Central memory CD8-positive, alpha-beta T cell (primary cell): ENCODE data around the gene ANLN.
"Not testable (repeated sequence)": the region's sequence is repeated elsewhere in the genome, so short reads cannot be mapped to it uniquely, and the experiment has no call there.

Experiments used
- ATAC-seq: fragments of 150-1000 bp; cut with Tn5 transposase; replicated peaks from 2 replicates; pipeline ENCODE4 v1.10.0; 2022; ENCODE audit warnings: mild to moderate bottlenecking, moderate FRiP score, moderate number of reproducible peaks; ENCODE audit not compliant: poor library complexity, severe bottlenecking; ENCODE audit errors: extremely low read depth
- DNase-seq, 2 donors: peaks; one replicate each; pipeline ENCODE4 v3.0.0; 2021; ENCODE audit warnings: low spot score in 2 of 2
- H3K27ac Mint-ChIP-seq: one replicate; pipeline ENCODE4 v1.8.0; 2022; ENCODE audit warnings: low read depth, mild to moderate bottlenecking, moderate library complexity, mixed read lengths
- H3K27me3 Mint-ChIP-seq: one replicate; pipeline ENCODE4 v1.8.0; 2022; ENCODE audit warnings: mixed read lengths
- H3K36me3 Mint-ChIP-seq: one replicate; pipeline ENCODE4 v1.8.0; 2022; ENCODE audit warnings: mild to moderate bottlenecking, moderate library complexity, mixed read lengths; ENCODE audit not compliant: insufficient read depth
- H3K4me1 Mint-ChIP-seq: one replicate; pipeline ENCODE4 v1.8.0; 2022; ENCODE audit warnings: mixed read lengths
- H3K4me3 Mint-ChIP-seq: one replicate; pipeline ENCODE4 v1.8.0; 2022; ENCODE audit warnings: mild to moderate bottlenecking, moderate library complexity, mixed read lengths
- H3K9me3 Mint-ChIP-seq: one replicate; pipeline ENCODE4 v1.8.0; 2022; ENCODE audit warnings: mixed read lengths

Gene ANLN

DNA sequence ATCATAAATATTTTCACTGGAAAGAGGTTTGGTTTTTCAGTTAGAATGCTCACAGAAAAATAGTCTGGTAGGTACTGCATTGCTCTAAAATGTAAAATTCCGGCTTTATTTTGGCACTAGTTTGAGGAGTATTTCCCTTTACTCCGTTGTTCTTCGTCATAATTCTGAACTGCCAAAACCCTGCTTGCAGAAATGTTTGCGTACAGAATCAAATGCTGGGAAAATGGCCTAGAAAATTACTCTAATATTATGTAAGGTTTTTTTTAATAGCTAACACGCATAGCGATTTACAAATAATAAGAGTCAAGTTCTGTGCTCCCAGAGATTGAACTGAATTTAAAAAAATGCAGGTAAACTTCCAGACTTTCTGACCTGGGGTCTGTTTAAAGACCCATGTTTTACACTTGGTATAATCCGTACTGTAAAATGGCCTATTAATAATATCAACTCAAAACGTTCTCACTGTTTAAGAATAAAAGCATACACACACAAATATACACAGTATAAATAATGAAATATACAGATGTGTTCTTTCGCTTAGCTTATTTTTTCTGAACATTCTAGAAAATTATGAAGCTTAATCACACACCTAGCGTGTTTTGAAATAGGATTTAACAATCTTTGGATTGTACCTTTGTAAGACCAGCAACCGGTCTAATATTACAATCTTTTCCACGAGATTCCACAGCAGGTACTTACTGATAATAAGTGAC, 23.5 kb upstream of the ANLN start:
- peaks cover 6% of the 10 kb centered on the region for H3K36me3 Mint-ChIP-seq
- ATAC-seq, result no peak
- H3K9me3 Mint-ChIP-seq, result no peaks in the 10 kb centered on the region
- H3K27ac Mint-ChIP-seq, result no peak overlapping the region
- no peak for DNase-seq
- no peaks in the 10 kb centered on the region for H3K4me1 Mint-ChIP-seq
- peak overlapping the region; percentile 84 for H3K4me3 Mint-ChIP-seq
- H3K27me3 Mint-ChIP-seq, result peaks cover 2% of the 10 kb centered on the region

DNA sequence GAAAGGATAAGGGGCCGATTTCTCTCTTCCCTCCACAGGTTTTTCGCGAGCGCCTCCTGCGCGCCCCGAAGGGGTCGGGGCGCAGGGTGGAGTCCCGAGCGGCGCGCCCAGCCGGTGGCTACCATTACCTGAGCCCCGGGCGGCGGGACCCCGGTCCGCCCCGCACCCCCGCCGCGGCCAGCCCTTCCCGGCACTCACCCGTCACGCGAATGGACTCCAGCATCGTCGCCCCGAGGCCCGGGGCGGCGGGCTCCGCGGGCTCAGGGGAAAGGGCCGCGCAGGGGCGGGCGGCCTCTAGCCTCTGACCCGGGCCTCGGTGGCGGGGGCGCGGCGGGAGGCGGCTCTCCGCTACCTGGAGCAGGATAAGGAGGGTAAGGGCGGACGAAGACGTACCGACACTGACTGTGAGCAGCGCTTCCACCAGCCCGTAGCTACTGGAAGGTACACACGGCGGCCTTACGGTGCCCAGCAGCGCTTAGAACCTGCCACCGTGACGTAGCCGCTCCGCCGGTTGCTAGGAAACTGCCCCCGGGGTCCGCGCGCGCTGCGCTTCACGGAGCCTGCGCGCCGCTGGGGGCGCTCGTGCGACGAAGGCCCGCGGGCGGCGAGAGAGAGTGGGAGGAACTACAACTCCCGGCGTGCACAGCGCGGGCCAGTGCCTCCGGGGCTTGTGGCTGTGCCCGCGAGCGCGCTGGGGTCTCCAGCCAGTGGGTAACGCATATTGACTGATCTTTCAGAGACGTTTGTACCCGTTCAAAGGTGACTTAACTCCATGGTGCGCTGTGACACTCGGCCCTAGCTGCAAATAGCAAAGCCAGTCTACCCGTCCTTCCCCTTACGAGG, 22.7 kb upstream of the ANLN start:
- H3K27me3 Mint-ChIP-seq, result peaks cover 9% of the 10 kb centered on the region
- H3K36me3 Mint-ChIP-seq, result peaks cover 6% of the 10 kb centered on the region
- ATAC-seq, result peak; percentile 96
- H3K4me1 Mint-ChIP-seq, result no peaks in the 10 kb centered on the region
- H3K27ac Mint-ChIP-seq, result no peak overlapping the region
- H3K9me3 Mint-ChIP-seq, result no peaks in the 10 kb centered on the region
- peak overlapping the region; percentile 84 for H3K4me3 Mint-ChIP-seq
- DNase-seq, result peak; percentile 88 to 90

DNA sequence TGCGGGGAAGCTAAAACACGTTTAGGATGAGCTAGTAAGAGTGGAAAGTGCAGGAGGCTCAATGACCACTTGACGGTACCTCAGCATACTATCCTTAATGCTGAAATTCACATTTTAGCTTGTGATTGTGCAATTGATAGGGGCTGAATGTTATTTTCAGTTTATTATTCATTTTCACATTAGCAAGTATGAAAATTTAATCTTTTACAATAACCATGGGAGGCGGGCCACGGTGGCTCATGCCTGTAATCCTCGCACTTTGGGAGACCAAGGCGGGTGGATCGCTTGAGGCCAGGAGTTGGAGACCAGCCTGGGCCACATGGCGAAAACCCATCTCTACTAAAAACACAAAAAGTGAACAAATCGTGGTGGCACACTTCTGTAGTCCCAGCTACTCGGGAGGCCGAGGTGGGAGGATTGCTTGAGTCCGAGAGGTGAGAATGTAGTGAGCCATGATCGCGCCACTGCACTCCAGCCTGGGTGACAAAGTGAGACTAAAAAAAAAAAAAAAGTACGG, 22.0 kb upstream of the ANLN start:
- DNase-seq (no peak), ATAC-seq (peak; percentile 29)
- H3K27me3 Mint-ChIP-seq, result peaks cover 16% of the 10 kb centered on the region
- H3K9me3 Mint-ChIP-seq, result no peaks in the 10 kb centered on the region
- H3K4me1 Mint-ChIP-seq, result no peaks in the 10 kb centered on the region
- peaks cover 6% of the 10 kb centered on the region for H3K36me3 Mint-ChIP-seq
- H3K4me3 Mint-ChIP-seq, result peak overlapping the region; percentile 84
- no peak overlapping the region for H3K27ac Mint-ChIP-seq

DNA sequence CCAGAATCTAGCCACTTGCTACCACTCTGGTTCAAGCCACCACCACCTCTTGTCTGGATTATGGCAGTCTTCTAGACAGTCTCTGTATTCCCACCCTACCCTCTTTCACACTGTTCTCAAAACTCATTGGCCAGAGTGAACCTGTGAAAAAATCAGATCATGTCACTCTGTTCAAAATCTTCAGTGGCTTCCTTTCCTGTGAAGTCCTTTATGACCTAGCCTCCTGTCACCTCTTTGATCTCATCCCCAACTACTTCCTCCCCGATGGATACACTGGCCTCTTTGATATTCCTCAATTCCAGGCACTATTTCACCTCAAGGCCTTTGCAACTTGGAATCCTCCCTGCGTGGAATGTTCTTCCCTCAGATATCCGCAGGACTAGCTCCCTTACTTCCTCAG, 21.2 kb upstream of the ANLN start:
- Mint-ChIP-seq H3K27me3 (peaks cover 24% of the 10 kb centered on the region), H3K4me3 (peak overlapping the region; percentile 84), H3K27ac (no peak overlapping the region), H3K36me3 (peaks cover 6% of the 10 kb centered on the region), H3K4me1 (no peaks in the 10 kb centered on the region), H3K9me3 (no peaks in the 10 kb centered on the region)
- no peak for DNase-seq
- no peak for ATAC-seq

DNA sequence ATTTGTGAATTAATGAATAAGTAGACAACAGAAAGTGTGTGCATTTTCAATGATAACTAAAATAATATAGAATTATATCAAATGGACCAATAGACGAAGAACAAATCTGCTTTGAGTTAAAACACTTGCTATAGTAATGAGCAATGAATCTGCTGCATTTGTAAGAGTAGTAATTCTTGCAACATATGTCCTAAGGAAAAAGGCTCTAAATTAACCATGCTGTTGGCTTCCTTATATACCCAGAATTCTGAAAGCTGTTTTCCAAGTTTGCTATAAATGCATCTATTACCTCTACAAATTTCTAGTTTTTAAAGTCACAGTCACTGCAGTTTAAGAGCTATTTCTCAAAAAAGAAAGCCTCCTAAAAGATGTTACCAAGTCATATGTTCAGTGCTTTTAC, 20.5 kb upstream of the ANLN start:
- DNase-seq (no peak), ATAC-seq (no peak)
- H3K4me1 Mint-ChIP-seq, result no peaks in the 10 kb centered on the region
- H3K27ac Mint-ChIP-seq, result no peak overlapping the region
- no peaks in the 10 kb centered on the region for H3K9me3 Mint-ChIP-seq
- no peak overlapping the region for H3K4me3 Mint-ChIP-seq
- peaks cover 6% of the 10 kb centered on the region for H3K36me3 Mint-ChIP-seq
- peaks cover 26% of the 10 kb centered on the region for H3K27me3 Mint-ChIP-seq

DNA sequence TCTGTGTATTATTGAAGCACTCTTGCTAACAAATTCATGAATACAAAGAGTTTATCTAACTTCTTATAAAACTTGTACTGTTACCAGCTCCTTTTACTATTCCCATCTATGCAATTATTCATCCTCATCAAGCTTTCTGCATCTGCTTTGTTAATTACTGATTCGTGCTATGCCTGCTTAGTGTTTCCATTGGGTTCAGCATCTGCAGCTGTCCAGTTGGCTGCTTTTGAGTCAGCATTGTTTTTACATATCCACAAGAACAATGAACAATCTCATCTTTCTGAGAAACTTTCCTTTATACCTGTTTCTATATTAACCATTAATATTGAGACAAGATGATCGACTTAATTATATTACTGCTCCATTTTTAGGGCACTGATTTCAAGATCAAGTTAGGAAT, 19.6 kb upstream of the ANLN start:
- ATAC-seq, result no peak
- no peak for DNase-seq
- Mint-ChIP-seq H3K4me1 (no peaks in the 10 kb centered on the region), H3K4me3 (no peak overlapping the region), H3K9me3 (no peaks in the 10 kb centered on the region), H3K36me3 (peaks cover 6% of the 10 kb centered on the region), H3K27me3 (peaks cover 30% of the 10 kb centered on the region), H3K27ac (no peak overlapping the region)

DNA sequence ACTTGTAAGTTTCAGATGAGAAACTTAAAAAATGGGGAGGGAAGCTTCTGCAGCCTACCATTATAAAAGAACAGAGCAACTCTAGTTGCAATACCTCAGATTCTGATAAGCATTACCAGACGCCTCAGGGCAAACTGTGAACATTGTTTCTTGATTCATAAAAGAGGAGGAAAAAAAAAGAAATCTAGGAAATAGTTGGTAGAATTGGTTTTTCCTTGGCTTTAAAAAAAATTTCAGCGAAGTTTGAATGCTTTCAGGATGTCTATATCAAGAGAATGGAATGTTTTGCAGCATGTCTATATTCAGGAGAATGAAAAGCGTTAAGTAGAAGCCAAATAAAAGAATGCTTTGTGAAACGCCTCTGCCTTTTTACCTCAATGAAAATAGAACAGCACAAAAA, 17.5 kb upstream of the ANLN start:
- Mint-ChIP-seq H3K27me3 (peaks cover 48% of the 10 kb centered on the region), H3K9me3 (no peaks in the 10 kb centered on the region), H3K36me3 (peaks cover 3% of the 10 kb centered on the region), H3K27ac (no peak overlapping the region), H3K4me1 (no peaks in the 10 kb centered on the region), H3K4me3 (no peak overlapping the region)
- no peak for DNase-seq
- no peak for ATAC-seq

DNA sequence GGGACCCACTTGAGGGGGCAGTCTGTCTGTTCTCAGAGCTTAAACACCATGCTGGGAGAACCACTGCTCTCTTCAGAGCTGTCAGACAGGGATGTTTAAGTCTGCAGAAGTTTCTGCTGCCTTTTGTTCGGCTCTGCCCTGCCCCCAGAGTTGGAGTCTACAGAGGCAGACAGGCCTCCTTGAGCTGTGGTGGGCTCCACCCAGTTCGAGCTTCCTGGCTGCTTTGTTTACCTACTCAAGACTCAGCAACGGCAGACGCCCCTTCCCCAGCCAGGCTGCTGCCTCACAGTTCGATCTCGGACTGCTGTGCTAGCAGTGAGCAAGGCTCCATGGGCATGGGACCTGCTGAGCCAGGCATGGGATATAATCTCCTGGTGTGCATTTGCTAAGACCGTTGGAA, 11.1 kb upstream of the ANLN start:
- H3K4me3 Mint-ChIP-seq, DNase-seq, H3K27ac Mint-ChIP-seq, H3K9me3 Mint-ChIP-seq, H3K36me3 Mint-ChIP-seq, ATAC-seq, H3K4me1 Mint-ChIP-seq: not testable (repeated sequence)
- peaks cover 52% of the 10 kb centered on the region for H3K27me3 Mint-ChIP-seq

DNA sequence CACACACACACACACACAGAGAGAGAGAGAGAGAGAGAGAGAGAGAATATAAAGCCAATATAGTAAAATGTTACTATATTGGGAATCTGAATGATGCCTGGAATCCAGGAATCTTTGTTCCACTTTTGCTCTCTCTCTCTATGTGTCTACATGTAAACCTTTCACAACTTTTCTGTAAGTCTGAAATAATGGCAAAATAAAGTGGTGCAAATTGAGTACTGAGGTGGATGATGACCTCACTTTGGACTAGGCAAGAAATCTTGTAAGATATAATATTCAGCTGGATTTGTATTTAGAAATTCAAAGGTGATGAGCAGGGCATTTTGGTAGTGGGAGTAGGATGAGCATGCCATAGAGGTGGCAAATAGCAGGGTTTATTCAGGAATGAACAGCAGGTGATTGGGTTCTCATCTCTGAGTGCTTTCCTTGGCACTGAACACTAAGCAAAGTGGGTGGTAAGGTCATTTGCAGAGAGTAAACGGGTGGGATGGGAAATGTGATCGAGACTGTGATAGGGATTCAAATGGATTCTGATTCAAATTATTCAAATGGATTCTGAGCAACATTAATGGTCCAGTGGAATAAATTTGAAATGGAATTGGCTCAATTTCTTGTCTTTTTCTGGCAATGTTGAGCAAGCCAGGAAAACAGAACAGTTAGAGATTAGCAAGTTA, 9.7 kb upstream of the ANLN start:
- DNase-seq (no peak), ATAC-seq (no peak)
- H3K4me1 Mint-ChIP-seq, result peaks cover 6% of the 10 kb centered on the region
- H3K27me3 Mint-ChIP-seq, result peaks cover 48% of the 10 kb centered on the region
- no peak overlapping the region for H3K27ac Mint-ChIP-seq
- no peaks in the 10 kb centered on the region for H3K9me3 Mint-ChIP-seq
- H3K36me3 Mint-ChIP-seq, result no peaks in the 10 kb centered on the region
- no peak overlapping the region for H3K4me3 Mint-ChIP-seq

DNA sequence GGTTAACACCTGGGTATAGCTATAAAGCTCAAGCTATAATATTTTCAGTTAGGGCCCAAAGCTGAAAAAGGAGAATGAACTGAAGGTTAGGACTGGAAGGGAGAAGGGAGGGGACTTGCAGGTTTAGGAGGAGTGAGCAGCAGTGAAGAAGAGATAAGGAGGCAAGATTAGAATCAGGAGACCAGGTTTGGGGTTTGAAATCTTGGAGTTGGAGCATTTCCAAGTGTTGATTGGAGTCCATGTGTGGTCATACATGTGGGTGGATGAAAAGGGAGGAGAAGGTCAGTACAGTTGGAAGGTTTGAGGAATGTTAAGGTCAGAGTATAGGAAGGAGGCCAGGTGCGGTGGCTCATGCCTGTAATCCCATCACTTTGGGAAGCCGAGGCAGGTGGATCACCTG, 8.6 kb upstream of the ANLN start:
- Mint-ChIP-seq H3K9me3 (no peaks in the 10 kb centered on the region), H3K4me1 (peaks cover 6% of the 10 kb centered on the region), H3K36me3 (no peaks in the 10 kb centered on the region), H3K27ac (no peak overlapping the region), H3K27me3 (peaks cover 37% of the 10 kb centered on the region), H3K4me3 (no peak overlapping the region)
- DNase-seq (no peak), ATAC-seq (no peak)

DNA sequence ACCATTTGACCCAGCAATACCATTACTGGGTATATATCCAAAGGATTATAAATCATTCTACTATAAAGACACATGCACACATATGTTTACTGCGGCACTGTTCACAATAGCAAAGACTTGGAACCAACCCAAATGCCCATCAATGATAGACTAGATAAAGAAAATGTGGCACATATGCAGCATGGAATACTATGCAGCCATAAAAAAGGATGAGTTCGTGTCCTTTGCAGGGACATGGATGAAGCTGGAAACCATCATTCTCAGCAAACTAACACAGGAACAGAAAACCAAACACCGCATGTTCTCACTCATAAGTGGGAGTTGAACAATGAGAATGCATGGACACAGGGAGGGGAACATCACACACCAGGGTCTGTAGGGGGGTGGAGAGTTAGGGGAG, 6.4 kb upstream of the ANLN start:
- H3K27ac Mint-ChIP-seq, H3K4me1 Mint-ChIP-seq, H3K4me3 Mint-ChIP-seq, H3K9me3 Mint-ChIP-seq, H3K36me3 Mint-ChIP-seq, ATAC-seq, DNase-seq: not testable (repeated sequence)
- peaks cover 19% of the 10 kb centered on the region for H3K27me3 Mint-ChIP-seq

DNA sequence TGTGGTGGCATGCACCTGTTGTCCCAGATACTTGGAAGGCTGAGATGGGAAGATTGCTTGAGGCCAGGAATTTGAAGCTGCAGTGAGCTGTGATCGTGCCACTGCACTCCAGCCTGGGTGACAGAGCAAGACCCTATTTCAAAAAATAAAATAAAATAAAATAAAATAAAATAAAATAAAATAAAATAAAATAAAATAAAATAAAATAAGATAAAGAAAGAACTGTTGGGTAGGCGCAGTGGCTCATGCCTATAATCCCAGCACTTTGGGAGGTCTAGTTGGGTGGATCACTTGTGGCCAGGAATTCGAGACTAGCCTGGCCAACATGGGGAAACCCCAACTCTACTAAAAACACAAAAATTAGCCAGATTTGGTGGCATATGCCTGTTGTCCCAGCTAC, 4.0 kb upstream of the ANLN start:
- H3K27me3 Mint-ChIP-seq, H3K9me3 Mint-ChIP-seq, ATAC-seq, H3K4me3 Mint-ChIP-seq, H3K36me3 Mint-ChIP-seq, H3K27ac Mint-ChIP-seq, DNase-seq, H3K4me1 Mint-ChIP-seq: not testable (repeated sequence)
